A549 (cell line): Measurements from ENCODE around the gene IFIH1. TPM values are rescaled to one million over a fixed set of nuclear protein-coding genes. Genes with fewer than 3 reads are reported as not detected.

ENCODE experiments used
- ATAC-seq, 2 experiments: fragments of 200-7000 bp in 1 of 2; fragments of >200 bp in 1 of 2; cut with Nextera tagmentation in 1 of 2; cut with Tn5 transposase in 1 of 2; 3 replicates each; pipeline versions ENCODE4 v1.8.0 to v1.9.1; 2018 to 2020; ENCODE audit warnings: mild to moderate bottlenecking in 1 of 2, moderate library complexity in 1 of 2
- CTCF ChIA-PET: fragments of 300-600 bp; sonication (Branson Sonifier 250); formaldehyde crosslinking; extraction: SDS; loops from one replicate; lab custom pipeline; 2021; ENCODE audit warnings: antibody characterized with exemption, inconsistent platforms; lab: Yijun Ruan, JAX
- POLR2A ChIA-PET: fragments of 350-600 bp; formaldehyde crosslinking; extraction: SDS; loops from one replicate; lab custom pipeline; 2021; ENCODE audit warnings: antibody characterized with exemption, inconsistent platforms; lab: Yijun Ruan, JAX
- DNase-seq, 2 experiments: peaks; one replicate each; pipeline versions ENCODE4 v3.0.0 to v3.0.0-alpha.2; 2011 to 2016; ENCODE audit warnings: low read depth in 1 of 2, low spot score in 1 of 2
- FAIRE-seq: peaks from 2 replicates; lab custom pipeline; 2011; peaks lifted over from hg19 to GRCh38; lab: Jason Lieb, UNC
- H3K27ac ChIP-seq, 2 experiments: fragments of >200 bp; sonication (Bioruptor Twin); formaldehyde crosslinking; 3 replicates each; pipeline ENCODE4 v1.5.1; 2016 to 2017
- H3K4me1 ChIP-seq: fragments of >200 bp; sonication (Bioruptor Twin); formaldehyde crosslinking; 3 replicates; pipeline ENCODE4 v1.6.1; 2016
- H3K4me2 ChIP-seq: fragments of >200 bp; sonication (Bioruptor Twin); formaldehyde crosslinking; 3 replicates; pipeline ENCODE4 v1.6.1; 2016
- H3K4me3 ChIP-seq: fragments of >200 bp; sonication (Bioruptor Twin); formaldehyde crosslinking; 3 replicates; pipeline ENCODE4 v1.5.1; 2016
- H3K9me3 ChIP-seq: fragments of >200 bp; sonication (Bioruptor Twin); formaldehyde crosslinking; 3 replicates; pipeline ENCODE4 v1.6.1; 2016
- CBX2 ChIP-seq: fragments of 200-600 bp; sonication (generic); IDR thresholded peaks from 2 replicates; pipeline ENCODE4 v1.6.1; 2016; ENCODE audit warnings: low read depth, mild to moderate bottlenecking, borderline replicate concordance
- CBX8 ChIP-seq: fragments of 200-600 bp; sonication (generic); IDR thresholded peaks from 2 replicates; pipeline ENCODE4 v1.6.1; 2016
- CHD4 ChIP-seq: fragments of 200-600 bp; sonication (generic); IDR thresholded peaks from 2 replicates; pipeline ENCODE4 v1.6.1; 2016; ENCODE audit warnings: antibody characterized with exemption, mild to moderate bottlenecking, borderline replicate concordance
- CTCF ChIP-seq: fragments of >200 bp; sonication (Bioruptor Twin); formaldehyde crosslinking; IDR thresholded peaks from 3 replicates; pipeline ENCODE4 v1.5.1; 2016
- E2F6 ChIP-seq: IDR thresholded peaks from 2 replicates; pipeline ENCODE4 v1.6.1; 2012; ENCODE audit warnings: low read depth, borderline replicate concordance
- EHF ChIP-seq: fragments of 250-450 bp; sonication (Bioruptor Pico); IDR thresholded peaks from 2 replicates; pipeline ENCODE4 v1.5.0; 2020; ENCODE audit warnings: mild to moderate bottlenecking
- EP300 ChIP-seq, 2 experiments: fragments of >200 bp; sonication (Bioruptor Twin); formaldehyde crosslinking; IDR thresholded peaks; 2 replicates in 1 of 2; 3 replicates in 1 of 2; pipeline ENCODE4 v1.6.1; 2016 to 2017
- GATA3 ChIP-seq: IDR thresholded peaks from 2 replicates; pipeline ENCODE4 v1.6.1; 2012; ENCODE audit warnings: borderline replicate concordance
- HDAC2 ChIP-seq: fragments of 200-600 bp; sonication (generic); IDR thresholded peaks from 2 replicates; pipeline ENCODE4 v1.6.1; 2016
- HEYL ChIP-seq: fragments of 250-450 bp; sonication (Bioruptor Pico); IDR thresholded peaks from 2 replicates; pipeline ENCODE4 v1.8.0; 2021; ENCODE audit warnings: mild to moderate bottlenecking, moderate library complexity
- HMGXB4 ChIP-seq: fragments of 250-450 bp; sonication (Bioruptor Pico); IDR thresholded peaks from 2 replicates; pipeline ENCODE4 v1.5.0; 2021; ENCODE audit warnings: mild to moderate bottlenecking, moderate library complexity, borderline replicate concordance
- HOXB13 ChIP-seq: fragments of 250-450 bp; sonication (Bioruptor Pico); IDR thresholded peaks from 2 replicates; pipeline ENCODE4 v1.5.0; 2020; ENCODE audit warnings: low read depth, mild to moderate bottlenecking, moderate library complexity
- MAX ChIP-seq: IDR thresholded peaks from 2 replicates; pipeline ENCODE4 v1.6.1; 2012
- MYC ChIP-seq: IDR thresholded peaks from 2 replicates; pipeline ENCODE4 v1.6.1; 2012; ENCODE audit warnings: mild to moderate bottlenecking, inconsistent platforms, low read length, improper control_type of control experiment, borderline replicate concordance
- PBX3 ChIP-seq: IDR thresholded peaks from 2 replicates; pipeline ENCODE4 v1.6.1; 2012
- PHF8 ChIP-seq: fragments of 200-600 bp; sonication (generic); IDR thresholded peaks from 2 replicates; pipeline ENCODE4 v1.6.1; 2016; ENCODE audit warnings: low read depth, mild to moderate bottlenecking, antibody characterized with exemption, moderate library complexity, borderline replicate concordance
- POLR2A ChIP-seq: IDR thresholded peaks from 2 replicates; pipeline ENCODE4 v1.6.1; 2012; ENCODE audit warnings: mild to moderate bottlenecking, low read length
- POLR2AphosphoS2 ChIP-seq: conservative IDR thresholded peaks from 2 replicates; pipeline ENCODE4 v1.6.1; 2012; ENCODE audit warnings: low read length, improper control_type of control experiment, inconsistent platforms
- RAD21 ChIP-seq, 2 experiments: fragments of >200 bp in 1 of 2; sonication (Bioruptor Twin) in 1 of 2; formaldehyde crosslinking in 1 of 2; IDR thresholded peaks in 1 of 2; conservative IDR thresholded peaks in 1 of 2; 2 replicates in 1 of 2; 3 replicates in 1 of 2; pipeline ENCODE4 v1.6.1; 2012 to 2018; ENCODE audit warnings: inconsistent platforms in 1 of 2
- RCOR1 ChIP-seq: fragments of 150-350 bp; IDR thresholded peaks from 2 replicates; pipeline ENCODE4 v1.6.1; 2014; ENCODE audit warnings: antibody characterized with exemption, low read length, low read depth
- SMC3 ChIP-seq: fragments of >200 bp; sonication (Bioruptor Twin); formaldehyde crosslinking; IDR thresholded peaks from 3 replicates; pipeline ENCODE4 v1.6.1; 2018; ENCODE audit warnings: inconsistent platforms
- TP53 ChIP-seq: fragments of 250-450 bp; sonication (Bioruptor Pico); IDR thresholded peaks from 2 replicates; pipeline ENCODE4 v1.5.0; 2021; ENCODE audit warnings: mild to moderate bottlenecking, moderate library complexity
- ZC3H11A ChIP-seq: fragments of 450-650 bp; IDR thresholded peaks from 2 replicates; pipeline ENCODE4 v1.6.1; 2014; ENCODE audit warnings: antibody characterized with exemption, mild to moderate bottlenecking
- ZNF302 ChIP-seq: fragments of 250-450 bp; sonication (Bioruptor Pico); IDR thresholded peaks from 2 replicates; pipeline ENCODE4 v1.9.0; 2021; ENCODE audit warnings: inconsistent platforms, mild to moderate bottlenecking, moderate library complexity
- ZSCAN20 ChIP-seq: fragments of 250-450 bp; sonication (Bioruptor Pico); IDR thresholded peaks from 2 replicates; pipeline ENCODE4 v1.8.0; 2022; ENCODE audit warnings: mild to moderate bottlenecking, moderate library complexity
- WGBS: methylation state at CpG from one replicate; pipeline ENCODE4 v1.1.6; 2017; ENCODE audit errors: missing lambda C conversion rate; 5-methylcytosine and 5-hydroxymethylcytosine counted together
- polyA plus RNA-seq, 4 experiments: library from polyadenylated mRNA; depleted of rRNA in 3 of 4; stranded (reverse); fragments of >200 nt; fragmentation: RNase III in 1 of 4; extraction: RNeasy Plus Mini Kit Qiagen cat#74134 plus additional on column Dnase treatment in 1 of 4; gene quantifications; 2 replicates in 3 of 4; 3 replicates in 1 of 4; pipeline ENCODE4 v1.2.3, GENCODE V29; 2011 to 2017

IFIH1 gene
- polyA plus RNA-seq, 2 of the 4 experiments (the other 2 are of a cell fraction): 0.21 to 0.57 TPM

GRCh38 chr2:162297925-162298552 lies 20.4 kb downstream of the IFIH1 start:
- TF ChIP-seq ZC3H11A (no peak), CTCF (peak; percentile 84), RCOR1 (no peak), PBX3 (no peak), HOXB13 (no peak), MYC (no peak), CBX2 (no peak), HDAC2 (no peak), CBX8 (no peak), SMC3 (peak; percentile 77), EP300 (IDR thresholded peaks at IDR 0.05) (no peak), EHF (CRISPR knock-in tag) (no peak), TP53 (CRISPR knock-in tag) (no peak), GATA3 (no peak), PHF8 (no peak), POLR2A (no peak), RAD21 (conservative IDR thresholded peaks at IDR 0.05 in 1 of 2, IDR thresholded peaks at IDR 0.05 in 1 of 2) (peak; percentile 75 to 83)
- ATAC-seq: peak; percentile 62 to 85; a peak in 4 of 6 replicates
- Histone ChIP-seq H3K4me2 (no peak overlapping the region), H3K4me1 (no peaks in the 10 kb centered on the region), H3K27ac (no peak overlapping the region), H3K9me3 (no peaks in the 10 kb centered on the region), H3K4me3 (no peak overlapping the region)
- peak; percentile 7 to 75 for DNase-seq
- WGBS: 44% methylated on average over 5 of the region's 5 CpGs
- FAIRE-seq: no peak
- CTCF ChIA-PET: interaction anchor here (0.8 to 8.2 kb wide), 27 partner anchors 8 to 712 kb away, joined by 3 to 87 read pairs (median 4); partner anchors contain the start of genes GCA, GCG and IFIH1
- POLR2A ChIA-PET: interaction anchor here (0.7 kb wide), 1 partner anchor 164 kb away, joined by 3 read pairs; no protein-coding TSS in a partner anchor

GRCh38 chr2:162295009-162295408 lies 23.5 kb downstream of the IFIH1 start:
- no peaks in the 10 kb centered on the region for H3K9me3 ChIP-seq
- no peak for TF ChIP-seq POLR2AphosphoS2
- TF ChIP-seq HMGXB4 (CRISPR knock-in tag): no peak
- no peak for TF ChIP-seq CHD4
- no peak for TF ChIP-seq CBX2
- no peak for TF ChIP-seq ZSCAN20 (CRISPR knock-in tag)
- no peak for TF ChIP-seq PHF8
- no peak for TF ChIP-seq TP53 (CRISPR knock-in tag)
- TF ChIP-seq E2F6: no peak
- no peak for TF ChIP-seq MAX
- TF ChIP-seq HEYL (CRISPR knock-in tag): no peak
- no peak for TF ChIP-seq ZNF302
- no peak for TF ChIP-seq CTCF
- no peak for TF ChIP-seq CBX8
- H3K4me2 ChIP-seq: no peak overlapping the region
- no peak overlapping the region for H3K4me3 ChIP-seq
- DNase-seq (no peak), ATAC-seq (no peak), FAIRE-seq (no peak)
- H3K27ac ChIP-seq: no peak overlapping the region
- ChIA-PET POLR2A (no interaction called here), CTCF (interaction anchor here (8.2 kb wide), 1 partner anchor 74 kb away, joined by 87 read pairs; no protein-coding TSS in a partner anchor)
- no peaks in the 10 kb centered on the region for H3K4me1 ChIP-seq
- 26% methylated on average over 2 of the region's 2 CpGs for WGBS
